SK-N-SH treated with all-trans-retinoic acid at 6 μM for 48 hours (cell line): ENCODE results near the gene KCNJ2.

Experiments
- ATAC-seq: fragments of 200-7000 bp; cut with Tn5 transposase; 3 replicates; pipeline ENCODE4 v1.9.1; 2020; ENCODE audit warnings: mild to moderate bottlenecking, moderate library complexity
- ARNTL ChIP-seq: fragments of 450-650 bp; formaldehyde crosslinking; IDR thresholded peaks from 2 replicates; pipeline ENCODE4 v1.5.0; 2020; ENCODE audit warnings: low read depth, mild to moderate bottlenecking, moderate library complexity, borderline replicate concordance
- BACH2 ChIP-seq: fragments of 250-450 bp; sonication (Bioruptor Pico); IDR thresholded peaks from 2 replicates; pipeline ENCODE4 v1.9.0; 2021; ENCODE audit warnings: mild to moderate bottlenecking, borderline replicate concordance
- CSDC2 ChIP-seq: fragments of 250-450 bp; sonication (Bioruptor Pico); IDR thresholded peaks from 2 replicates; pipeline ENCODE4 v1.5.0; 2020; ENCODE audit warnings: mild to moderate bottlenecking, moderate library complexity
- ESRRG ChIP-seq: fragments of 250-450 bp; sonication (Bioruptor Pico); IDR thresholded peaks from 2 replicates; pipeline ENCODE4 v1.6.1; 2021; ENCODE audit warnings: mild to moderate bottlenecking
- GLIS3 ChIP-seq: fragments of 250-450 bp; sonication (Bioruptor Pico); IDR thresholded peaks from 2 replicates; pipeline ENCODE4 v1.5.0; 2020; ENCODE audit warnings: mild to moderate bottlenecking, moderate library complexity
- ISL1 ChIP-seq: fragments of 250-450 bp; sonication (Bioruptor Pico); IDR thresholded peaks from 2 replicates; pipeline ENCODE4 v2.1.2; 2022; ENCODE audit warnings: mild to moderate bottlenecking, moderate library complexity
- OSR1 ChIP-seq: fragments of 250-450 bp; sonication (Bioruptor Pico); IDR thresholded peaks from 2 replicates; pipeline ENCODE4 v1.8.0; 2022; ENCODE audit warnings: moderate library complexity, mild to moderate bottlenecking, inconsistent platforms
- PPARA ChIP-seq: fragments of 250-450 bp; sonication (Bioruptor Pico); IDR thresholded peaks from 2 replicates; pipeline ENCODE4 v1.5.0; 2020; ENCODE audit warnings: mild to moderate bottlenecking, borderline replicate concordance
- RARB ChIP-seq: fragments of 250-450 bp; sonication (Bioruptor Pico); IDR thresholded peaks from 2 replicates; pipeline ENCODE4 v1.8.0; 2021; ENCODE audit warnings: mild to moderate bottlenecking, moderate library complexity
- SNAI2 ChIP-seq: fragments of 250-450 bp; sonication (Bioruptor Pico); IDR thresholded peaks from 2 replicates; pipeline ENCODE4 v1.5.0; 2020; ENCODE audit warnings: mild to moderate bottlenecking, moderate library complexity
- TOX ChIP-seq: fragments of 250-450 bp; sonication (Bioruptor Pico); IDR thresholded peaks from 2 replicates; pipeline ENCODE4 v1.8.0; 2021; ENCODE audit warnings: mild to moderate bottlenecking, moderate library complexity, borderline replicate concordance
- ZC3H10 ChIP-seq: fragments of 250-450 bp; sonication (Bioruptor Pico); IDR thresholded peaks from 2 replicates; pipeline ENCODE4 v1.5.1; 2021; ENCODE audit warnings: mild to moderate bottlenecking, moderate library complexity
- ZFP30 ChIP-seq: fragments of 450-650 bp; formaldehyde crosslinking; IDR thresholded peaks from 2 replicates; pipeline ENCODE4 v1.5.0; 2022; ENCODE audit warnings: mild to moderate bottlenecking, moderate library complexity
- ZNF565 ChIP-seq: fragments of 450-650 bp; formaldehyde crosslinking; conservative IDR thresholded peaks from 2 replicates; pipeline ENCODE4 v1.5.0; 2020; ENCODE audit warnings: low read depth, mild to moderate bottlenecking, moderate library complexity
- ZNF70 ChIP-seq: fragments of 450-650 bp; formaldehyde crosslinking; IDR thresholded peaks from 2 replicates; pipeline ENCODE4 v1.5.0; 2020; ENCODE audit warnings: mild to moderate bottlenecking, moderate library complexity
- ZNF8 ChIP-seq: fragments of 450-650 bp; formaldehyde crosslinking; IDR thresholded peaks from 2 replicates; pipeline ENCODE4 v1.5.0; 2020; ENCODE audit warnings: mild to moderate bottlenecking, moderate library complexity
- TF ChIP-seq, protein P1 (sequence below): fragments of 250-450 bp; sonication (Bioruptor Pico); IDR thresholded peaks from 2 replicates; pipeline ENCODE4 v1.8.0; 2020; ENCODE audit warnings: mild to moderate bottlenecking, moderate library complexity, borderline replicate concordance
- TF ChIP-seq, protein P2 (sequence below): fragments of 250-450 bp; sonication (Bioruptor Pico); IDR thresholded peaks from 2 replicates; pipeline ENCODE4 v1.5.0; 2020; ENCODE audit warnings: mild to moderate bottlenecking, moderate library complexity
- TF ChIP-seq, protein P3 (sequence below): fragments of 250-450 bp; sonication (Bioruptor Pico); IDR thresholded peaks from 2 replicates; pipeline ENCODE4 v1.8.0; 2021; ENCODE audit warnings: low read depth, mild to moderate bottlenecking, moderate library complexity, borderline replicate concordance

The KCNJ2 gene

DNA sequence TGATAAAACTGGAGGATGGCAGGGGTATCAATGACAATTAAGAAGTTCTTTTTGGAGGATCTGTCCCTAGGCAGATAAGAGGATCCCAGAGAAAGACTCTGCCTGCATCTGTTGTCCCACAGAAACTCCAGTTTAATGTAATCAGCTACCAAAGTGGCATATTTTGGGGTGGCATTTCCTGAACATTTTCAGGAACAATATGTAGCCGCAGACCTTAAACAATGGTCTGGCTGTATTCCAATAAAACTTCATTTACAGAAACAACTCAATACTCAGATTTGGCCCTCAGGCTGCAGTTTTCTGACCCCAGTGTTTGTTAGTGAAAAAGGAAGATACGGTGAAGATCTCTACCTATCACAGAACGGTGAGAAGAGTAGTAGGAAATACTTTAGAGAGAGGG, 48.2 kb upstream of the KCNJ2 start (continued):
- TF ChIP-seq ARNTL (CRISPR knock-in tag) (no peak), OSR1 (CRISPR knock-in tag) (no peak), GLIS3 (CRISPR knock-in tag) (no peak), SNAI2 (CRISPR knock-in tag) (no peak), ZNF8 (CRISPR knock-in tag) (no peak)
- TF ChIP-seq, all 23 proteins: peak for 0

DNA sequence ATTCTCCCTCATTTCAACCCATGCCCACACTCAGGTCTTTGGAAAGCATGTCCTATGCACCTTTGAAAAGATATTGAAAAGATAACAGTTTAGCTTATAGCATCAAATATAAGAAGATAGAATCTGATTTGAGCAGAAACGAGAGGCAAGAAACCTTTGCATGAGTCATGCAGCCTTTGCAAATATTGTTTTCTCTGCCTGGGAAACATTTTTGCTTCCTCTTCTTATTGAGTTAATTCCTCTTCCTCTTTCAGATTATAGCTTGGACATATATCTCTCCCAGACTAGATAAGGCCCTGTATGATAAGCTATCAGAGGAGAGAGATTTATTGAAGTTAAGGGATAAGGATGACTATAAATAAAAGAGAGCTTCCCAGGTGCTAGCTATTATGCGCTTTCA, 46.1 kb upstream of the KCNJ2 start:
- no peak for ATAC-seq
- TF ChIP-seq CSDC2 (CRISPR knock-in tag) (no peak), ARNTL (CRISPR knock-in tag) (no peak), RARB (CRISPR knock-in tag) (no peak), ZFP30 (CRISPR knock-in tag) (no peak), ZC3H10 (CRISPR knock-in tag) (no peak), ZNF70 (CRISPR knock-in tag) (no peak), ISL1 (no peak), ZNF565 (CRISPR knock-in tag) (no peak), GLIS3 (CRISPR knock-in tag) (no peak)
- TF ChIP-seq, protein P1, sequence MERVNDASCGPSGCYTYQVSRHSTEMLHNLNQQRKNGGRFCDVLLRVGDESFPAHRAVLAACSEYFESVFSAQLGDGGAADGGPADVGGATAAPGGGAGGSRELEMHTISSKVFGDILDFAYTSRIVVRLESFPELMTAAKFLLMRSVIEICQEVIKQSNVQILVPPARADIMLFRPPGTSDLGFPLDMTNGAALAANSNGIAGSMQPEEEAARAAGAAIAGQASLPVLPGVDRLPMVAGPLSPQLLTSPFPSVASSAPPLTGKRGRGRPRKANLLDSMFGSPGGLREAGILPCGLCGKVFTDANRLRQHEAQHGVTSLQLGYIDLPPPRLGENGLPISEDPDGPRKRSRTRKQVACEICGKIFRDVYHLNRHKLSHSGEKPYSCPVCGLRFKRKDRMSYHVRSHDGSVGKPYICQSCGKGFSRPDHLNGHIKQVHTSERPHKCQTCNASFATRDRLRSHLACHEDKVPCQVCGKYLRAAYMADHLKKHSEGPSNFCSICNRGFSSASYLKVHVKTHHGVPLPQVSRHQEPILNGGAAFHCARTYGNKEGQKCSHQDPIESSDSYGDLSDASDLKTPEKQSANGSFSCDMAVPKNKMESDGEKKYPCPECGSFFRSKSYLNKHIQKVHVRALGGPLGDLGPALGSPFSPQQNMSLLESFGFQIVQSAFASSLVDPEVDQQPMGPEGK, result no peak
- TF ChIP-seq, protein P2, sequence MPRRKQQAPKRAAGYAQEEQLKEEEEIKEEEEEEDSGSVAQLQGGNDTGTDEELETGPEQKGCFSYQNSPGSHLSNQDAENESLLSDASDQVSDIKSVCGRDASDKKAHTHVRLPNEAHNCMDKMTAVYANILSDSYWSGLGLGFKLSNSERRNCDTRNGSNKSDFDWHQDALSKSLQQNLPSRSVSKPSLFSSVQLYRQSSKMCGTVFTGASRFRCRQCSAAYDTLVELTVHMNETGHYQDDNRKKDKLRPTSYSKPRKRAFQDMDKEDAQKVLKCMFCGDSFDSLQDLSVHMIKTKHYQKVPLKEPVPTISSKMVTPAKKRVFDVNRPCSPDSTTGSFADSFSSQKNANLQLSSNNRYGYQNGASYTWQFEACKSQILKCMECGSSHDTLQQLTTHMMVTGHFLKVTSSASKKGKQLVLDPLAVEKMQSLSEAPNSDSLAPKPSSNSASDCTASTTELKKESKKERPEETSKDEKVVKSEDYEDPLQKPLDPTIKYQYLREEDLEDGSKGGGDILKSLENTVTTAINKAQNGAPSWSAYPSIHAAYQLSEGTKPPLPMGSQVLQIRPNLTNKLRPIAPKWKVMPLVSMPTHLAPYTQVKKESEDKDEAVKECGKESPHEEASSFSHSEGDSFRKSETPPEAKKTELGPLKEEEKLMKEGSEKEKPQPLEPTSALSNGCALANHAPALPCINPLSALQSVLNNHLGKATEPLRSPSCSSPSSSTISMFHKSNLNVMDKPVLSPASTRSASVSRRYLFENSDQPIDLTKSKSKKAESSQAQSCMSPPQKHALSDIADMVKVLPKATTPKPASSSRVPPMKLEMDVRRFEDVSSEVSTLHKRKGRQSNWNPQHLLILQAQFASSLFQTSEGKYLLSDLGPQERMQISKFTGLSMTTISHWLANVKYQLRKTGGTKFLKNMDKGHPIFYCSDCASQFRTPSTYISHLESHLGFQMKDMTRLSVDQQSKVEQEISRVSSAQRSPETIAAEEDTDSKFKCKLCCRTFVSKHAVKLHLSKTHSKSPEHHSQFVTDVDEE (CRISPR knock-in tag), result no peak

DNA sequence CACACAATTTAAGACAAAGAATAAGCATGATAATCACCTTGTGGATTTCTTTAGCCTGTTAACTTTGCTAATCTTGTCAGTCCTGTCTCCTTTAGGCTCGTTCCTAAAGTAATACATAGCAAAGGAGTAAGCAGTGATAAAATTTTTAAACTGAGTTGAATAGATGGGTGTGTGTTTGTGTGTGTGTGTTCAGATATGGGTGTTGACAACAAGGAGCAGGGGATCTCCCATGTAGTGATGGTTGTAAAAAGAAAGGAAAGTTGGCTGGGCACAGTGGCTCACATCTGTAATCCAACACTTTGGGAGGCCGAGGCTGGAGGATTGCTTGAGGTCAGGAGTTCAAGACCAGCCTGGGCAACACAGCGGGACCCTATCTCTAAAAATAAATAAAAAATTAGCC, 44.6 kb upstream of the KCNJ2 start:
- no peak for TF ChIP-seq TOX
- no peak for TF ChIP-seq RARB (CRISPR knock-in tag)
- no peak for TF ChIP-seq PPARA (CRISPR knock-in tag)
- TF ChIP-seq CSDC2 (CRISPR knock-in tag), result no peak
- no peak for TF ChIP-seq GLIS3 (CRISPR knock-in tag)
- TF ChIP-seq ISL1, result no peak
- no peak for ATAC-seq

DNA sequence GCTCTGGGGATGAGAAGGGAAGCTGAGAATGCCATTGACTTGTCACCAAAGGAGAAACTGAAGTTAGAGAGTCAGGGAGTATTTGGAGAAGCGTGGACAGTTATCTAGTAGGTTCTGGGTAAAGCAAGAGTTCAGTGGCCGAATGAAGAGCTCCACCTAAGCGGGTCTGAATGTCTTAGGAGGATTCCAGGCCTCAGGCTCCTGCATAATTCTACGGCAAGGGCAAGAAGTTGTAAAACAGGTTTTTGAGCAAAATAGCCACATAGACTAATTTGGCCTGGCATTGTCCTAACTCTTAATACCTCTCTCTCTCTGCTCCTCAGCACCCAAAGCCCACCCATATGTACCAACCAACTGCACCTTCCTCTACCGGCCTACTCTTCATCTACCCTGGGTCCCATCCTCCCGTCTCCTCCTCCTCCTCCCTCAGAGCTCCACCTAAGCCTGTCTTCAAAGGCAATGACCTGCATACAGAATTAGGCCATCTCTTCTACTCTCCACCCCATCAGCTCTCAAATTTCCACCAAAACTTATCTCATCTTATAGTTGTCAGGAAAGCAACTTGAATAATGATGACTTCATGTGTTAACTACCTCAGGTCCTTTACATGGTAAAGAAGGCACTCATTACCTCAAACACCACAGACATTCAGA, 42.0 kb upstream of the KCNJ2 start:
- no peak for ATAC-seq
- no peak for TF ChIP-seq CSDC2 (CRISPR knock-in tag)
- TF ChIP-seq, protein P2 (CRISPR knock-in tag), result no peak
- no peak for TF ChIP-seq BACH2 (CRISPR knock-in tag)
- no peak for TF ChIP-seq ZFP30 (CRISPR knock-in tag)
- TF ChIP-seq, protein P3, sequence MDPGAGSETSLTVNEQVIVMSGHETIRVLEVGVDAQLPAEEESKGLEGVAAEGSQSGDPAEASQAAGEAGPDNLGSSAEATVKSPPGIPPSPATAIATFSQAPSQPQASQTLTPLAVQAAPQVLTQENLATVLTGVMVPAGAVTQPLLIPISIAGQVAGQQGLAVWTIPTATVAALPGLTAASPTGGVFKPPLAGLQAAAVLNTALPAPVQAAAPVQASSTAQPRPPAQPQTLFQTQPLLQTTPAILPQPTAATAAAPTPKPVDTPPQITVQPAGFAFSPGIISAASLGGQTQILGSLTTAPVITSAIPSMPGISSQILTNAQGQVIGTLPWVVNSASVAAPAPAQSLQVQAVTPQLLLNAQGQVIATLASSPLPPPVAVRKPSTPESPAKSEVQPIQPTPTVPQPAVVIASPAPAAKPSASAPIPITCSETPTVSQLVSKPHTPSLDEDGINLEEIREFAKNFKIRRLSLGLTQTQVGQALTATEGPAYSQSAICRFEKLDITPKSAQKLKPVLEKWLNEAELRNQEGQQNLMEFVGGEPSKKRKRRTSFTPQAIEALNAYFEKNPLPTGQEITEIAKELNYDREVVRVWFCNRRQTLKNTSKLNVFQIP, result no peak
- TF ChIP-seq RARB (CRISPR knock-in tag), result no peak
- TF ChIP-seq GLIS3 (CRISPR knock-in tag), result no peak
- no peak for TF ChIP-seq ZNF8 (CRISPR knock-in tag)
- TF ChIP-seq SNAI2 (CRISPR knock-in tag), result no peak
- no peak for TF ChIP-seq ESRRG (CRISPR knock-in tag)
- TF ChIP-seq, protein P1, result no peak
- no peak for TF ChIP-seq PPARA (CRISPR knock-in tag)
- no peak for TF ChIP-seq TOX
- TF ChIP-seq ZC3H10 (CRISPR knock-in tag), result no peak
- TF ChIP-seq ZNF565 (CRISPR knock-in tag), result no peak
- no peak for TF ChIP-seq OSR1 (CRISPR knock-in tag)
